GM12874 (cell line): ENCODE measurements around the gene TACC2.

ENCODE experiments used
- TF ChIP-seq, protein P1 (sequence below): IDR thresholded peaks from 2 replicates; pipeline ENCODE4 v1.5.1; 2011; ENCODE audit warnings: low read depth, mild to moderate bottlenecking, control low read depth, low read length, moderate library complexity; ENCODE audit not compliant: insufficient read depth

The TACC2 gene

DNA sequence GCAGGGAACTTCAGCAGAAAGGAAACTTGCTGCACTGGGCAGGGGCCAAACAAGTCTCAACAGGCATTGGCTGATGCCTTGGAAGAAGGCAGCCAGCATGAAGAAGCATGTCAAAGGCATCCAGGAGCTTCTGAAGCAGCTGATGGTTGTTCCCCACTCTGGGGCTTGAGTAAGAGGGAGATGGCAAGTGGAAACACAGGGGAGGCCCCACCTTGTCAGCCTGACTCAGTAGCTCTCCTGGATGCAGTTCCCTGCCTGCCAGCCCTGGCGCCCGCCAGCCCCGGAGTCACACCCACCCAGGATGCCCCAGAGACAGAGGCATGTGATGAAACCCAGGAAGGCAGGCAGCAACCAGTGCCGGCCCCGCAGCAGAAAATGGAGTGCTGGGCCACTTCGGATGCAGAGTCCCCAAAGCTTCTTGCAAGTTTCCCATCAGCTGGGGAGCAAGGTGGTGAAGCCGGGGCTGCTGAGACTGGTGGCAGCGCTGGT is 96.5 kb downstream of the TACC2 start:
- TF ChIP-seq, protein P1, sequence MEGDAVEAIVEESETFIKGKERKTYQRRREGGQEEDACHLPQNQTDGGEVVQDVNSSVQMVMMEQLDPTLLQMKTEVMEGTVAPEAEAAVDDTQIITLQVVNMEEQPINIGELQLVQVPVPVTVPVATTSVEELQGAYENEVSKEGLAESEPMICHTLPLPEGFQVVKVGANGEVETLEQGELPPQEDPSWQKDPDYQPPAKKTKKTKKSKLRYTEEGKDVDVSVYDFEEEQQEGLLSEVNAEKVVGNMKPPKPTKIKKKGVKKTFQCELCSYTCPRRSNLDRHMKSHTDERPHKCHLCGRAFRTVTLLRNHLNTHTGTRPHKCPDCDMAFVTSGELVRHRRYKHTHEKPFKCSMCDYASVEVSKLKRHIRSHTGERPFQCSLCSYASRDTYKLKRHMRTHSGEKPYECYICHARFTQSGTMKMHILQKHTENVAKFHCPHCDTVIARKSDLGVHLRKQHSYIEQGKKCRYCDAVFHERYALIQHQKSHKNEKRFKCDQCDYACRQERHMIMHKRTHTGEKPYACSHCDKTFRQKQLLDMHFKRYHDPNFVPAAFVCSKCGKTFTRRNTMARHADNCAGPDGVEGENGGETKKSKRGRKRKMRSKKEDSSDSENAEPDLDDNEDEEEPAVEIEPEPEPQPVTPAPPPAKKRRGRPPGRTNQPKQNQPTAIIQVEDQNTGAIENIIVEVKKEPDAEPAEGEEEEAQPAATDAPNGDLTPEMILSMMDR: no peak

DNA sequence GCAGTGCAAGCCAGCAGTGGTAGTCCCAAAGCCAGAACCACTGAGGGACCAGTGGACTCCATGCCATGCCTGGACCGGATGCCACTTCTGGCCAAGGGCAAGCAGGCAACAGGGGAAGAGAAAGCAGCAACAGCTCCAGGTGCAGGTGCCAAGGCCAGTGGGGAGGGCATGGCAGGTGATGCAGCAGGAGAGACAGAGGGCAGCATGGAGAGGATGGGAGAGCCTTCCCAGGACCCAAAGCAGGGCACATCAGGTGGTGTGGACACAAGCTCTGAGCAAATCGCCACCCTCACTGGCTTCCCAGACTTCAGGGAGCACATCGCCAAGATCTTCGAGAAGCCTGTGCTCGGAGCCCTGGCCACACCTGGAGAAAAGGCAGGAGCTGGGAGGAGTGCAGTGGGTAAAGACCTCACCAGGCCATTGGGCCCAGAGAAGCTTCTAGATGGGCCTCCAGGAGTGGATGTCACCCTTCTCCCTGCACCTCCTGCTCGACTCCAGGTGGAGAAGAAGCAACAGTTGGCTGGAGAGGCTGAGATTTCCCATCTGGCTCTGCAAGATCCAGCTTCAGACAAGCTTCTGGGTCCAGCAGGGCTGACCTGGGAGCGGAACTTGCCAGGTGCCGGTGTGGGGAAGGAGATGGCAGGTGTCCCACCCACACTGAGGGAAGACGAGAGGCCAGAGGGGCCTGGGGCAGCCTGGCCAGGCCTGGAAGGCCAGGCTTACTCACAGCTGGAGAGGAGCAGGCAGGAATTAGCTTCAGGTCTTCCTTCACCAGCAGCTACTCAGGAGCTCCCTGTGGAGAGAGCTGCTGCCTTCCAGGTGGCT is 97.7 kb downstream of the TACC2 start:
- TF ChIP-seq, protein P1: no peak

DNA sequence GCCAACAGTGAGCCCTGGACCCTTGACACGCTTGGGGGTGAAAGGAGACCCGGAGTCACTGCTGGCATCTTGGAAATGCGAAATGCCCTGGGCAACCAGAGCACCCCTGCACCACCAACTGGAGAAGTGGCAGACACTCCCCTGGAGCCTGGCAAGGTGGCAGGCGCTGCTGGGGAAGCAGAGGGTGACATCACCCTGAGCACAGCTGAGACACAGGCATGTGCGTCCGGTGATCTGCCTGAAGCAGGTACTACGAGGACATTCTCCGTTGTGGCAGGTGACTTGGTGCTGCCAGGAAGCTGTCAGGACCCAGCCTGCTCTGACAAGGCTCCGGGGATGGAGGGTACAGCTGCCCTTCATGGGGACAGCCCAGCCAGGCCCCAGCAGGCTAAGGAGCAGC is 98.5 kb downstream of the TACC2 start:
- TF ChIP-seq, protein P1: no peak

DNA sequence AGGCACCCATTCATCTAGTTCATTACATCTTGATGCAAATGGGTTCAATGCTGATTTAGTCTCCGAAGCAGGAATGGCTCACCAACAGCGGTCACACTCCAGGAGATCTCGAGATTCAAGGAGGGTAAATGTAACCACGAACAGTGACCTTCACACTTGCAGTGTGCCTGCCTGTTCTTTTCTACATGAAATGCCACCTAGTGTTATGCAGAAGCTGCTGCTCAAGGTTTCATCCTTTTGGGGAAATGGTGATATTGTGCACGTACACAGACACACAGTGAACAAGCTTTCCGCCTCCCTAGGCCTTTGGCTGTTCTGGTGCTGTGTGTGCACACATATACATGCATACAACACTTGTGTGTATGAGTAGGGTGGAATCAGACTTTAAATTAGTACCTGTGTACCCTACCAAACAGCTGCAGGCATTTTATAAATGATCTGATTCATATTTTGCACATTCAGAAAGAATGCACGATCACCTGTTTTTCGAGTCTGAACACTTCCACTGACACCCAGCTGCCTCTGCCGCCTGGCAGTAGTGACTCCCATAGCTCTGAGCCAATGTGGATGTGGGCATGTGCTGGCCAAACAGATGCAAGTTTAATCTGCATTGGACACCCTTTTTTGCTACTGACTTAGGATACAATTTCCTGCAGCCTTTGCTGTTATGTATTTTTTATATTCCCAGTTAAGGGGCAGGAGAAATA is 100.5 kb downstream of the TACC2 start:
- TF ChIP-seq, protein P1: no peak

DNA sequence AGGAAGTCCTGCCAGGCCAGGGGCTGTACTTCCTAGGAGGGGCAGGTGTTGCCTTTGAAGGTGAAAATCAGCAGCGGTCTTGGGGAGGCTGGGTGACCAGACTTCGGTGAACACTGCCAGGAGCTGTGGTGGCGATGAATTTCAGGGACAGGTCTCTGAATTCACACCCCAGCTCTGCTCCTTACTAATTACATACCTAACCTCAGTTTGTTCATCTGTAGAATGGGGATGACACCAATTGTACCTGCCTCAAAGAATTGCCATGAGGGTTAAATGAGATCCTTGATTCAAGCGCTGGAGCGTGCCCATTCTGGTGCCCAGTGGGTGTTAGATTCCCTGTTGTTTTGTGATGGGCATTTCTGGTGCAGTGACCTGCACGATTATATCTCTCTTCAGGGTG is 102.8 kb downstream of the TACC2 start:
- TF ChIP-seq, protein P1: no peak

DNA sequence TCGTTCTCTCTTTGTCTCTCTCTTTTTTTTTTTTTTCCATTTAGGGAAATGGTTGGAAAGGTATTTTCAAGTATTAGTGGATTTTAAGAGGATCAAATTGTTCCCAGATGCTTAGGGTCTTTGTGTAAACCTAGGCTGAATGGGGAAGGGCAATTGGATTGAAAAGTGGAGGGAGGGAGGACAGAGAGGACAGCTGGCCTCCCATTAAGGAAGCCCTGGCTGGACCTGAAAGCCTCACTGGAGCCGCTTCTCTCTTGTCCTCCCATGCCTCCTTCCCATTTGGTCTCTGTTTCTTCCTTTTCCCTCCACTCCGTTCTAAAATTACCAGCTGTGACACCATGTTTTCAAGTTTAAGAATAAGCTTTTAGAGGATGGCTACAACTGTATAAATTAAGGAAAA is 104.1 kb downstream of the TACC2 start:
- TF ChIP-seq, protein P1: no peak

DNA sequence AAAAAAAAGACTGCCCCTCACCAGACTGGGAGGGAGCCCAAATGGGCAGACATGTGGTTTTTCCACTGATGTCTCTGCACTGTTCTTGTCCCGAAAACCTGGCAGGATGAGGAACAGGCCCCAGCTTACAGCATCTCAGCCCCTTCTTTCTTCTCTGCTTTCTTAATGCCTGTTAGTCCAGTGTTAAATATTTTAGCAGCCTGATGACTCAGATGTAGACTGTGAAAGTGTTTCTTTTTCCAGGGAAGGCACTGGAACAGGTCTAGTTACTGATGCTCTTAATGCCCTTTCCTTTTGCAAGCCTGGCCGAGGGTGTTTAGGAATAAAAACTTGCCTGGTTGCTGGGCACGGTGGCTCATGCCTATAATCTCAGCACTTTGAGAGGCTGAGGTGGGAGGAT is 107.7 kb downstream of the TACC2 start:
- TF ChIP-seq, protein P1: no peak
